ENCODE measurements around the gene ATXN10.
"Not testable (repeated sequence)": the region's sequence is repeated elsewhere in the genome, so short reads cannot be mapped to it uniquely, and the experiment has no call there.

DNA sequence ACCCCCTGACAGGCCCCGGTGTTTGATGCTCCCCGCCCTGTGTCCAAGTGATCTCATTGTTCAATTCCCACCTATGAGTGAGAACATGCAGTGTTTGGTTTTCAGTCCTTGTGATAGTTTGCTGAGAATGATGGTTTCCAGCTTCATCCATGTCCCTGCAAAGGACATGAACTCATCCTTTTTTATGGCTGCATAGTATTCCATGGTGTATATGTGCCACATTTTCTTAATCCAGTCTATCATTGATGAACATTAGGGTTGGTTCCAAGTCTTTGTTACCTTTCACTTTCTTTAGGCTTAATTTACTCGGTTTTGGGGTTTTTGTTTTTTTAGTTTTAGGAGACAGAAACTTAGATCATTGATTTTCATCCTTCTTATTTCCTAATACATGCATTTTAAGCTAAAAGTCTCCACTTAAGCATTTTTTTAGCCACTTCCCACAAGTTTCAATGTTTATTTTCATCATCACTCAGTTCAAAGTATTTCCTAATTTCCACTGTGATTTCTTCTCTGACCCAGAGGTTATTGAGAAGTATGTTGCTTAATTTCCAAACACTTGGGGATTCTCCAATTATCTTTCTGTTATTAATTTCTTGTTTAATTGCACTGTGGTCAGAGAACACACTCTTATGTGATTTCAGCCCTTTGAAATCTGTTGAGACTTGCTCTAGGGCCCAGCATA lies 48.0 kb upstream of the ATXN10 start:
- TF ChIP-seq, protein P1, sequence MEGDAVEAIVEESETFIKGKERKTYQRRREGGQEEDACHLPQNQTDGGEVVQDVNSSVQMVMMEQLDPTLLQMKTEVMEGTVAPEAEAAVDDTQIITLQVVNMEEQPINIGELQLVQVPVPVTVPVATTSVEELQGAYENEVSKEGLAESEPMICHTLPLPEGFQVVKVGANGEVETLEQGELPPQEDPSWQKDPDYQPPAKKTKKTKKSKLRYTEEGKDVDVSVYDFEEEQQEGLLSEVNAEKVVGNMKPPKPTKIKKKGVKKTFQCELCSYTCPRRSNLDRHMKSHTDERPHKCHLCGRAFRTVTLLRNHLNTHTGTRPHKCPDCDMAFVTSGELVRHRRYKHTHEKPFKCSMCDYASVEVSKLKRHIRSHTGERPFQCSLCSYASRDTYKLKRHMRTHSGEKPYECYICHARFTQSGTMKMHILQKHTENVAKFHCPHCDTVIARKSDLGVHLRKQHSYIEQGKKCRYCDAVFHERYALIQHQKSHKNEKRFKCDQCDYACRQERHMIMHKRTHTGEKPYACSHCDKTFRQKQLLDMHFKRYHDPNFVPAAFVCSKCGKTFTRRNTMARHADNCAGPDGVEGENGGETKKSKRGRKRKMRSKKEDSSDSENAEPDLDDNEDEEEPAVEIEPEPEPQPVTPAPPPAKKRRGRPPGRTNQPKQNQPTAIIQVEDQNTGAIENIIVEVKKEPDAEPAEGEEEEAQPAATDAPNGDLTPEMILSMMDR (IDR thresholded peaks at IDR 0.05 in 2 of 3, conservative IDR thresholded peaks at IDR 0.05 in 1 of 3; ENCODE audit: borderline replicate concordance in 1 of 3, insufficient read depth in 1 of 3, low read depth in 2 of 3, low read length in 2 of 3) = not testable (repeated sequence)
- not testable (repeated sequence) for TF ChIP-seq EZH2 (IDR thresholded peaks at IDR 0.05); POLR2AphosphoS5 (IDR thresholded peaks at IDR 0.05; ENCODE audit: low read depth, low read length); CEBPB (IDR thresholded peaks at IDR 0.05; ENCODE audit: low read depth); SIN3A (IDR thresholded peaks at IDR 0.05; ENCODE audit: low read depth); REST (IDR thresholded peaks at IDR 0.05; ENCODE audit: low read depth); POLR2A (IDR thresholded peaks at IDR 0.05; ENCODE audit: borderline replicate concordance, extremely low read depth, insufficient read depth, insufficient read length); JUND (IDR thresholded peaks at IDR 0.05); EZH2phosphoT487 (IDR thresholded peaks at IDR 0.05; ENCODE audit: borderline replicate concordance); FOSL1 (IDR thresholded peaks at IDR 0.05; ENCODE audit: low read depth); SP1 (IDR thresholded peaks at IDR 0.05; ENCODE audit: low read depth); ZFX (IDR thresholded peaks at IDR 0.05); ZNF274 (IDR thresholded peaks at IDR 0.05; ENCODE audit: low read depth, low read length); ELF1 (IDR thresholded peaks at IDR 0.05; ENCODE audit: borderline replicate concordance, low read depth)
